PFSK-1 (cell line): Measurements from ENCODE around the gene SMPDL3B.

Experiments used
- FOXP2 ChIP-seq: optimal IDR thresholded peaks from 2 replicates; pipeline ENCODE3; 2011; ENCODE audit warnings: borderline replicate concordance, control low read depth, inconsistent platforms; ENCODE audit not compliant: insufficient read depth; ENCODE audit errors: extremely low read length, extremely low read depth
- POLR2AphosphoS5 ChIP-seq: IDR thresholded peaks from 2 replicates; pipeline ENCODE4 v1.6.1; 2012; ENCODE audit warnings: low read depth, mild to moderate bottlenecking, control low read depth, low read length, moderate library complexity
- REST ChIP-seq, 2 experiments: IDR thresholded peaks; 2 replicates each; pipeline versions ENCODE4 v1.6.1 to v1.8.0; 2011 to 2012; ENCODE audit warnings: low read depth in 2 of 2, low read length in 2 of 2, control low read depth in 1 of 2, inconsistent platforms in 1 of 2, mild to moderate bottlenecking in 1 of 2, moderate library complexity in 1 of 2; ENCODE audit not compliant: insufficient read depth in 1 of 2
- SIN3A ChIP-seq: IDR thresholded peaks from 2 replicates; pipeline ENCODE4 v1.6.1; 2012; ENCODE audit warnings: mild to moderate bottlenecking, low read length, moderate library complexity, borderline replicate concordance; ENCODE audit not compliant: insufficient read depth
- TAF1 ChIP-seq: IDR thresholded peaks from 2 replicates; pipeline ENCODE4 v1.6.1; 2012; ENCODE audit warnings: low read length, control low read depth, borderline replicate concordance; ENCODE audit not compliant: insufficient read depth

SMPDL3B gene

GRCh38 chr1:27994060-27994459, 59.3 kb downstream of the SMPDL3B start:
- TF ChIP-seq FOXP2: no peak
- TF ChIP-seq POLR2AphosphoS5: no peak
- TF ChIP-seq REST (IDR thresholded peaks at IDR 0.05; ENCODE audit: insufficient read depth in 1 of 2, low read depth in 2 of 2, low read length in 2 of 2): no peak

GRCh38 chr1:27999055-27999454, 64.3 kb downstream of the SMPDL3B start:
- no peak for TF ChIP-seq FOXP2
- TF ChIP-seq POLR2AphosphoS5: no peak
- TF ChIP-seq SIN3A: no peak
- TF ChIP-seq REST (IDR thresholded peaks at IDR 0.05; ENCODE audit: insufficient read depth in 1 of 2, low read depth in 2 of 2, low read length in 2 of 2): no peak
- no peak for TF ChIP-seq TAF1

- TF ChIP-seq REST (IDR thresholded peaks at IDR 0.05; ENCODE audit: insufficient read depth in 1 of 2, low read depth in 2 of 2, low read length in 2 of 2) (no peak), FOXP2 (no peak), TAF1 (no peak), SIN3A (no peak), POLR2AphosphoS5 (no peak)
Observed at GRCh38 chr1:28002600-28002999, 67.8 kb downstream of the SMPDL3B start.
